ENCODE measurements around the gene SLC2A3.
"Not testable (repeated sequence)": the region's sequence is repeated elsewhere in the genome, so short reads cannot be mapped to it uniquely, and the experiment has no call there.

Gene SLC2A3

GRCh38 chr12:7935590-7936581 is at the start of gene SLC2A3:
Gene SLC2A3, minus strand, starts transcription at chr12:7936187. Its CDS starts 153 bp downstream, at chr12:7936034.
- peak; percentile 91 for DNase-seq (ENCODE audit: low read depth)

GRCh38 chr12:7984900-7985299 is 48.9 kb upstream of the SLC2A3 start:
- no peak for DNase-seq (ENCODE audit: low read depth)

DNA sequence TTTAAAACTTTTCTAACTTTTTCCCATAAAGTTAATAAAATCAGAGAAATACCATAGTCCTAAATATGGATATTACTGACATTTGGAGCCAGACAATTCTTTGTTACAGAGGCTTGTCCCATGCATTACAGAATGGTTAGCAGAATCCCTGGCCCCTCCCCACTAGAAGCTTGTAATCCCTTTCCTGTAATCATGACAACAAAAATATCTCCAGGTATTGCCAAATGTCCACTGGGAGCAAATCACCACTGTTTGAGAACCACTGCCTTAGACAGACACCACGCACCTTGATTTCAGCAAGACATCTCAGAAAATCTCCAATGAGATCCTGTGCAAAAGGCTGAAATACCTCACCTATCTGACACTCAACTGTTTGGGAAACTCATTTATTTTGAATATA is 47.5 kb upstream of the SLC2A3 start:
- DNase-seq (ENCODE audit: low read depth), result not testable (repeated sequence)

DNA sequence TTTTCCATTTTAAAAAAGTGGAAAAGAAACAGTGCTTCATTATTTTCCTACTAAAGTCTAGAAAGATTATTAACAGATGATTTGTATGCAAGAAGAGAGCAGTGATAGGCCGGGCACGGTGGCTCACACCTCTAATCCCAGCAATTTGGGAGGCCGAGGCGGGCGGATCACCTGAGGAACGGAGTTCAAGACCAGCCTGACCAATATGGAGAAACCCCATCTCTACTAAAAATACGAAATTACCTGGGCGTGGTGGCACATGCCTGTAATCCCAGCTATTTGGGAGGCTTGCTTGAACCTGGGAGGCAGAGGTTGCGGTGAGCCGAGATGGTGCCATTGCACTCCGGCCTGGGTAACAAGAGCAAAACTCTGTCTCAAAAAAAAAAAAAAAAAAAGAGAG is 47.0 kb upstream of the SLC2A3 start:
- not testable (repeated sequence) for DNase-seq (ENCODE audit: low read depth)

DNA sequence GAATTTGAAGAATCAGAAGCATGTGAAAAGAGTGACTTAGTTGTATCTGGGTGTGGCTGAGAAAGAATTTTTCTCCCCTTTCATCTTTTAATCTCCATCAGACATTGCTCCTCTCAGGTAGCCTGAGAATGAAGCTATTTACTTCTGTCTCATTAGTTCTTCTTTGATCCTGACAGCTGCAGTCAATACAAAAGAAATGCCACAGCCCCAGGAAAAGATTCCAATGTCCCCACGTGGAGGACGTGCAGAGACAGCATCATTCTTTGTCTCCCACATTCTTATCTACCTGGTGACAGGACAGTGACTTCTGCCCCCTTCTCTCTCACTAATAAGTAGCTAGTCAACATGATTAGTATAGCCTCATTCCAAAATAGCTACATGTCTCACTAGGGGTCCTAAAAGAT is 46.3 kb upstream of the SLC2A3 start:
- DNase-seq (ENCODE audit: low read depth), result not testable (repeated sequence)

- DNase-seq (ENCODE audit: low read depth), result no peak
These were observed 45.5 kb upstream of the SLC2A3 start for GRCh38 chr12:7981446-7981845.

DNA sequence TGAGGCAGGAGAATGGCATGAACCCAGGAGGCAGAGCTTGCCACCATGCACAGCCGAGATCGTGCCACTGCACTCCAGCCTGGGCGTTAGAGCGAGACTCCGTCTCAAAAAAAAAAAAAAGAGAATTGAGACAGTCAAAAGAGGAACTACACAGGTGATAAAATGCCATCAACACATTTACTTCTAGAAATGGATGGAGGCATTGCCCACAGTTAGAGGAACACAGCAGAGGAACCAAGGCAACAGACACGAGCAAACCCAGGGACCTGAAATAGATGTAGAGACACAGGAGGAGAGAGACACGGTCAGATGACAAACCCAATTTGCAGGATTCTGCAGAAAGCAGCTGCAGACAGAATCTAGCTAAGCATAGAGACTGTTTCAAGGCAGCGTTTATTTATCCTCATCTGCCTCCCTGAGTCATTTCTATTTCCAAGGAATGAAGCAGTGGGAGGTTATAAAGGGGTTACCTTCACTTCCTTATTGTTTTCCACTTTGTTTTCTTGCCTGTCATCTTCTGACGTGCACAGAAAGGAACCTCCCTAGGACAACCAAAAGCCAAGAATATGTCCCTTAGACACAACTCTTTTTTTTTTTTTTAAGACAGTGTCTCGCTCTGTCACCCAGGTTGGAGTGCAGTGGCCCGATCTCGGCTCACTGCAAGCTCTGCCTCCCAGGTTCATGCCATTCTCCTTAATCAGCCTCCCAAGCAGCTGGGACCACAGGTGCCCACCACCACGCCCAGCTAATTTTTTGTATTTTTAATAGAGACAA is 41.6 kb upstream of the SLC2A3 start:
- DNase-seq (ENCODE audit: low read depth), result not testable (repeated sequence)

DNA sequence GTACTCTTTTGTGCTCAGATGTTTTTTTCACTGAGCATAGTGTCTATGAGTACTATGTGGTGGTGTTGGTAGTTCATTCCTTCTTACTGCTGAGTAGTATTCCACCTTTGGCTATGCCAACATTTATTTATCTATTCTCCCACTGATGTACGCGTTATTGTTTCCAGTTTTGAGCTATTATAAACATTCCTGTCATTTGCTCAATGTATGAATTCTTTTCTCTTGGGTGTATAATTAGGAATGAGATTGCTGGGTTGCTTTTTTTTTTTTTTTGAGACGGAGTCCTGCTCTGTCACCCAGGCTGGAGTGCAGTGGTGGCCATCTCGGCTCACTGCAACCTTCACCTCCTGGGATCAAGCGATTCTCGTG is 37.5 kb upstream of the SLC2A3 start:
- no peak for DNase-seq (ENCODE audit: low read depth)

DNA sequence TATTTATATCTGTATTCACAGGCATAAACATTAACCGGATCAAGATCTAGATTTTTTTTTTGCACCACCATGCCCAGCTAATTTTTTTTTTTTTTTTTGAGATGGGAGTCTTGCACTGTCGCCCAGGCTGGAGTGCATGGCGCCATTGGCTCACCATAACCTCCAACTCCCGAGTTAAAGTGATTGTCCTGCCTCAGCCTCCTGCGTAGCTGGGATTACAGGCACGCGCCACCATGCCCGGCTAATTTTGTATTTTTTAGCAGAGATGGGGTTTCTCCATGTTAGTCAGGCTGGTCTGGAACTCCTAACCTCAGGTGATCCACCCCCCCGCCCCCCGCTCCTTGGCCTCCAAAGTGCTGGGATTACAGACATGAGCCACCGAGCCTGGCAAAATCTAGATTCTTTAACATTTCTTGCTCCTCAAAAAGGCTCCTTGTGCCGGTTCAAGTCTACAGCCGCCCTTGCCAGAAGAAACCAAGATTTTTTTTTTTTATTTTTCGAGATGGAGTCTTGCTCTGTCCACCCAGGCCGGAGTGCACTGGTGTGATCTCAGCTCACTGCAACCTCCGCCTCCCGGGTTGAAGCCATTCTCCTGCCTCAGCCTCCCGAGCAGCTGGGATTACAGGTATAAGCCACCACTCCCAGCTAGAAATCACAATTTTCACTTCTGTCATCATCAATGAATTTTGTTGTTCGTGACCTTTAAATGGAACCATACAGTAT is 36.9 kb upstream of the SLC2A3 start:
- DNase-seq (ENCODE audit: low read depth), result no peak

GRCh38 chr12:7972269-7972668 is 36.3 kb upstream of the SLC2A3 start:
- DNase-seq (ENCODE audit: low read depth), result not testable (repeated sequence)

- DNase-seq (ENCODE audit: low read depth), result not testable (repeated sequence)
These were observed 35.8 kb upstream of the SLC2A3 start for GRCh38 chr12:7971765-7972164.

- DNase-seq (ENCODE audit: low read depth), result peak; percentile 92
These were observed 34.7 kb upstream of the SLC2A3 start for GRCh38 chr12:7970475-7971252.

GRCh38 chr12:7966563-7966962 is 30.6 kb upstream of the SLC2A3 start:
- DNase-seq (ENCODE audit: low read depth), result peak; percentile 47

DNA sequence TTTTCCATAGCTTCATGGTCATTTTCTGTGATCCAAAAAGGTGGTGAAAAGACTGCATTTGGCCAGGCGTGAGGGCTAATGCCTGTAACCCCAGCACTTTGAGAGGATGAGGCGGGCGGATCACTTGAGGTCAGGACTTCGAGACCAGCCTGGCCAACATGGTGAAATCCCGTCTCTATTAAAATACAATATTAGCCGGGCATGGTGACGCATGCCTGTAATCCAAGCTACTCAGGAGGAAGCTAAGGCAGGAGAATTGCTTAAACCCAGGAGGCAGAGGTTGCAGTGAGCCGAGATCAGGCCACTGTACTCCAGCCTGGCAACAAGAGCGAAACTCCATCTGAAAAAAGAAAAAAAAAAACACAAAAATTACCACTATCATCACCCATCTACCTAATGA is 28.7 kb upstream of the SLC2A3 start:
- DNase-seq (ENCODE audit: low read depth), result not testable (repeated sequence)

DNA sequence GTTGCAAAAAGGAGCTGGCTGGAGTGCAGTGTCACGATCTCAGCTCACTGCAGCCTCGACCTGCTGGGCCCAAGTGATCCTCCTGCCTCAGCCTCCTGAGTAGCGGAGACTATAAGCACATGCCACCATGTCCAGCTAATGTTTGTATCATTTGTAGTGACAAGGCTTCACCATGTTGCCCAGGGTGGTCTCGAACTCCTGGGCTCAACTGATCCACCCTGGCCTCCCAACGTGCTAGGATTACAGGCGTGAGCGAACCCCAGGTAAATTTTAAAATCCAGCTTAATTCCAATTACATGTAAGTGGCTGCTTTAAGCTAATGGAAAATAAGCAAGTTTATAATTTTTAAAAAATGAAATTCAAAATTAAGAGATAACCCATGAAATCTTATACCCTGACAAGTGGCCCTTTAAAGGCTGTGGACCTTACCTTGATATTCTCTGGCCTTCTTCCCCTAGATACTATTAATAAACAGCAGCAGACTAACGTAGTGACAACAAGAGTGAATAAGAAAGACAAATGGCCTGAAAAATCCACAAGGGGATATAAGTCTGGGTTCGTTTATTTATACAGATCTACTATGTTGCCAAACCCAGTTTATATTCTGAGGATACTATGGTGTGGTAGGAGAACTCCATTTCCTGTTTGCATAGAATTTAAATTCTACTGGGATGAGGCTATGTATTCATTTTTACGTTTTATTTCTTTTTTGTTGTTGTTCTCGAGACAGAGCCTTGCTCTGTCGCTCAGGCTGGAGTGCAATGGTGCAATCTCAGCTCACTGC is 25.6 kb upstream of the SLC2A3 start:
- DNase-seq (ENCODE audit: low read depth), result peak; percentile 72

DNA sequence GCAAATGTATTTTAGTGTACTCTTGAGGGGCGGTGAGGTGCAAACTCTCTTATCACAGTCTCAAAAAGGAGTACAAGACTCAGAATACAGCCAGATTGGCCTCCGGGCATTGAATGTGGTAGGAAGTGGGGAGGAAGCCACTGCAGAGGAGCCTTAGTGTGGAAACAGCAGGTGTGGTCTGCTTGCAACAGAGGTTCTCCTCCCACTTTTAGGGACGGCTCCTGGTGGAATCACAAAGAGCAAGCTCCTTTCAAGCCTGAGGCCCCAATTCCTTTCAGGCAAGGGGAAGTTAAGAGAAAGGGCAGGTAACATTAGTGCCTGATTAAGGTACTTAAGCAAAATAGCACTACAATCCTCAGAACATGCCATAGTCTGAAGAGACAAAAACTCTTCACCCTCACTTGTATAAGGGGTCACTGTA is 23.7 kb upstream of the SLC2A3 start:
- no peak for DNase-seq (ENCODE audit: low read depth)

DNA sequence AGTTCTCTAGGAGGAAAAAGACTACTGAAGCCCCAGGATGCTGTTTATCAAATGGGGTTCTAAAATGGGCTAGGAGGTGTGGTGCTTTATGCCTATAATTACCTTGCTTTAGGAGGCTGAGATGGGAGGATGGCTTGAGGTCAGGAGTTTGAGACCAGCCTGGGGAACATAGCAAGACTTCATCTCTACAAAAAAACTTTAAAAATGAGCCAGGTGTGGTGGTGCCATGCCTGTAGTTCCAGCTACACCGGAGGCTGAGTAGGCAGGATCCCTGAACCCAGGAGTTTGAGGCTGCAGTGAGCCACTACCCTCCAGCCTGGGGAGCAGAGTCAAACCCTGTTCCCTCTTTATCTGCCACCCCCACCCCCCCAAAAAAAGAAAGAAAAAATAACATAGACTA is 23.3 kb upstream of the SLC2A3 start:
- no peak for DNase-seq (ENCODE audit: low read depth)

DNA sequence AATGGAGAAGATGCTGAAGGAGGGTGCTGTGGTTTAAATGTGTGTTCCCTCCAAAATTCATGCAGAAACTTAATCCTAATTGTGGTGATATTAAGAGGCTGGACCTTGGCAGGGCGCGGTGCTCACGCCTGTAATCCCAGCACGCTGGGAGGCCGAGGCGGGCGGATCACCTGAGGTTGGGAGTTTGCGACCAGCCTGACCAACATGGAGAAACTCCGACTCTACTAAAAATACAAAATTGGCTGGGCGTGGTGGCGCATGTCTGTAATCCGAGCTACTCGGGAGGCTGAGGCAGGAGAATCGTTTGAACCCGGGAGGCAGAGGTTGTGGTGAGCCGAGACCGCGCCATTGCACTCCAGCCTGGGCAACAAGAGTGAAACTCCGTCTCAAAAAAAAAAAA is 18.9 kb upstream of the SLC2A3 start:
- not testable (repeated sequence) for DNase-seq (ENCODE audit: low read depth)

GRCh38 chr12:7954418-7954817 is 18.4 kb upstream of the SLC2A3 start:
- DNase-seq (ENCODE audit: low read depth), result not testable (repeated sequence)

- DNase-seq (ENCODE audit: low read depth), result not testable (repeated sequence)
These were observed 17.9 kb upstream of the SLC2A3 start for GRCh38 chr12:7953912-7954311.

DNA sequence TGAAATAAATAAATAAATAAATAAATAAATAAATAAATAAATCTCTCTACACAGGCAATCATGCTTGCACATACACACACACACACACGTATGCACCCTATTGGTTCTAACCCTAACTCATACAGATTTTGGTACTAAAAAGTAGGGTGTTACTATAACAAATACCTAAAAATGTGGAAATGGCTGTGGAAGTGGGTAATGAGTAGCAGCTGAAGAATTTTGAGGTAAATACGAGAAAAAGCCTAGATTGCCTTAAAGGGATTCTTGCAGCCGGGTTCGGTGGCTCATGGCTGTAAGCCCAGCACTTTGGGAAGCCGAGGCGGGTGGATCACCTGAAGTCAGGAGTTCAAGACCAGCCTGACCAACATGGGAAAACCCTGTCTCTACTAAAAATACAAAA is 15.7 kb upstream of the SLC2A3 start:
- peak; percentile 57 for DNase-seq (ENCODE audit: low read depth)

Measured in iris pigment epithelial cell (primary cell).